IMR-90 (cell line): ENCODE results near the gene AIDA. TPM values are rescaled to one million over a fixed set of nuclear protein-coding genes. Genes with fewer than 3 reads are reported as not detected.

ENCODE experiments used
- ATAC-seq: fragments of 200-7000 bp; cut with Tn5 transposase; 2 replicates; pipeline ENCODE4 v1.9.1; 2020; ENCODE audit warnings: low read depth, mild to moderate bottlenecking, moderate library complexity
- BruUV-seq: library from RNA; stranded (reverse); fragments of 400-500 nt; replicated peaks from 2 replicates; lab custom pipeline; 2021; lab: Mats Ljungman, UMichigan
- CTCF ChIA-PET: fragments of 300-600 bp; formaldehyde crosslinking; extraction: SDS; loops from one replicate; lab custom pipeline; 2021; ENCODE audit warnings: antibody characterized with exemption; lab: Yijun Ruan, JAX
- POLR2A ChIA-PET: fragments of 300-600 bp; sonication (Branson Sonifier 250); formaldehyde crosslinking; loops from one replicate; lab custom pipeline; 2022; ENCODE audit warnings: antibody characterized with exemption; ENCODE audit not compliant: unreplicated experiment; lab: Charles Lee
- DNase-seq: peaks from one replicate; pipeline ENCODE4 v3.0.0; 2013
- H2AFZ ChIP-seq: replicated peaks from 2 replicates; pipeline ENCODE3; 2013; ENCODE audit warnings: low read length, mild to moderate bottlenecking; ENCODE audit not compliant: poor library complexity
- H2AK5ac ChIP-seq: 2 replicates; pipeline ENCODE4 v1.6.1; 2013; ENCODE audit warnings: low read depth, low read length, inconsistent platforms
- H2AK9ac ChIP-seq: replicated peaks from 2 replicates; pipeline ENCODE3; 2013; ENCODE audit warnings: mild to moderate bottlenecking, low read depth, low read length, moderate library complexity; ENCODE audit not compliant: poor library complexity
- H2BK120ac ChIP-seq: 2 replicates; pipeline ENCODE4 v1.6.1; 2013; ENCODE audit warnings: low read depth, low read length, inconsistent platforms
- H2BK15ac ChIP-seq: 3 replicates; pipeline ENCODE4 v1.6.1; 2013; ENCODE audit warnings: low read depth, low read length, inconsistent platforms
- H2BK20ac ChIP-seq: 2 replicates; pipeline ENCODE4 v1.6.1; 2013; ENCODE audit warnings: low read depth, mild to moderate bottlenecking, inconsistent platforms, low read length, moderate library complexity
- H2BK5ac ChIP-seq: 2 replicates; pipeline ENCODE4 v1.6.1; 2013; ENCODE audit warnings: mild to moderate bottlenecking, low read depth, low read length, inconsistent platforms; ENCODE audit not compliant: poor library complexity, severe bottlenecking
- H3K14ac ChIP-seq: replicated peaks from 2 replicates; pipeline ENCODE4 v1.6.1; 2013; ENCODE audit warnings: low read depth, low read length, inconsistent platforms
- H3K18ac ChIP-seq: 2 replicates; pipeline ENCODE4 v1.6.1; 2013; ENCODE audit warnings: low read depth, low read length, control low read depth
- H3K23ac ChIP-seq: 2 replicates; pipeline ENCODE4 v1.6.1; 2013; ENCODE audit warnings: low read depth, low read length, inconsistent platforms
- H3K27ac ChIP-seq: 2 replicates; pipeline ENCODE4 v1.5.1; 2013; ENCODE audit warnings: mild to moderate bottlenecking, control low read depth, low read length; ENCODE audit not compliant: insufficient read depth
- H3K27me3 ChIP-seq: 2 replicates; pipeline ENCODE4 v1.6.1; 2013; ENCODE audit warnings: low read length; ENCODE audit not compliant: control insufficient read depth, insufficient read depth
- H3K36me3 ChIP-seq: 2 replicates; pipeline ENCODE4 v1.6.1; 2013; ENCODE audit warnings: low read length, mixed read lengths; ENCODE audit not compliant: control insufficient read depth, insufficient read depth
- H3K4ac ChIP-seq: 2 replicates; pipeline ENCODE4 v1.6.1; 2013; ENCODE audit warnings: low read depth, low read length, inconsistent platforms
- H3K4me1 ChIP-seq: 2 replicates; pipeline ENCODE4 v1.6.1; 2013; ENCODE audit warnings: low read length, mixed read lengths; ENCODE audit not compliant: control insufficient read depth, insufficient read depth
- H3K4me2 ChIP-seq: 2 replicates; pipeline ENCODE4 v1.6.1; 2013; ENCODE audit warnings: low read depth, mild to moderate bottlenecking, control low read depth, low read length, moderate library complexity
- H3K4me3 ChIP-seq: 2 replicates; pipeline ENCODE4 v1.5.1; 2013; ENCODE audit warnings: low read depth, mild to moderate bottlenecking, control low read depth, low read length, moderate library complexity; ENCODE audit not compliant: insufficient read depth
- H3K56ac ChIP-seq: 2 replicates; pipeline ENCODE4 v1.6.1; 2013; ENCODE audit warnings: low read length, inconsistent platforms; ENCODE audit not compliant: insufficient read depth; ENCODE audit errors: extremely low read depth
- H3K79me1 ChIP-seq, 2 experiments: 2 replicates each; pipeline ENCODE4 v1.6.1; 2013; ENCODE audit warnings: low read length in 2 of 2, inconsistent platforms in 1 of 2, low read depth in 1 of 2
- H3K9ac ChIP-seq: 2 replicates; pipeline ENCODE4 v1.6.1; 2013; ENCODE audit warnings: low read depth, low read length, control low read depth
- H3K9me1 ChIP-seq: 2 replicates; pipeline ENCODE4 v1.6.1; 2013; ENCODE audit warnings: low read length, inconsistent platforms; ENCODE audit not compliant: insufficient read depth
- H3K9me3 ChIP-seq: 2 replicates; pipeline ENCODE4 v1.6.1; 2013; ENCODE audit warnings: low read length; ENCODE audit not compliant: control insufficient read depth, insufficient read depth
- H4K20me1 ChIP-seq: 2 replicates; pipeline ENCODE4 v1.6.1; 2013; ENCODE audit warnings: low read length, inconsistent platforms; ENCODE audit not compliant: insufficient read depth
- H4K5ac ChIP-seq: 2 replicates; pipeline ENCODE4 v1.6.1; 2013; ENCODE audit warnings: mild to moderate bottlenecking, low read depth, low read length, control low read depth
- H4K8ac ChIP-seq, 2 experiments: 2 replicates each; pipeline ENCODE4 v1.6.1; 2013; ENCODE audit warnings: low read depth in 2 of 2, low read length in 2 of 2, control low read depth in 1 of 2, inconsistent platforms in 1 of 2
- H4K91ac ChIP-seq: 2 replicates; pipeline ENCODE4 v1.6.1; 2013; ENCODE audit warnings: low read depth, low read length, inconsistent platforms; ENCODE audit not compliant: insufficient read depth
- BHLHE40 ChIP-seq: fragments of 150-350 bp; IDR thresholded peaks from 2 replicates; pipeline ENCODE4 v1.6.1; 2016; ENCODE audit warnings: mild to moderate bottlenecking, low read depth, low read length
- CEBPB ChIP-seq: IDR thresholded peaks from 2 replicates; pipeline ENCODE4 v1.6.1; 2012; ENCODE audit warnings: low read depth, low read length, improper control_type of control experiment
- CHD1 ChIP-seq: IDR thresholded peaks from 2 replicates; pipeline ENCODE4 v1.6.1; 2012; ENCODE audit warnings: low read depth, low read length, improper control_type of control experiment
- CTCF ChIP-seq: conservative IDR thresholded peaks from 2 replicates; pipeline ENCODE4 v1.5.1; 2012; ENCODE audit warnings: mild to moderate bottlenecking, low read depth, low read length, improper control_type of control experiment
- ELK1 ChIP-seq: fragments of 150-350 bp; IDR thresholded peaks from 2 replicates; pipeline ENCODE4 v1.6.1; 2016; ENCODE audit warnings: low read depth, mild to moderate bottlenecking, low read length, moderate library complexity, borderline replicate concordance
- FOS ChIP-seq: fragments of 150-350 bp; IDR thresholded peaks from 2 replicates; pipeline ENCODE4 v1.6.1; 2016; ENCODE audit warnings: low read depth, low read length
- MAFK ChIP-seq: IDR thresholded peaks from 2 replicates; pipeline ENCODE4 v1.6.1; 2012; ENCODE audit warnings: low read depth, low read length, improper control_type of control experiment
- MAZ ChIP-seq: IDR thresholded peaks from 2 replicates; pipeline ENCODE4 v1.6.1; 2012; ENCODE audit warnings: low read depth, mild to moderate bottlenecking, low read length, improper control_type of control experiment, moderate library complexity, borderline replicate concordance
- NFE2L2 ChIP-seq: fragments of 150-350 bp; IDR thresholded peaks from 2 replicates; pipeline ENCODE4 v1.6.1; 2016; ENCODE audit warnings: low read depth, mild to moderate bottlenecking, low read length
- RAD21 ChIP-seq: IDR thresholded peaks from 2 replicates; pipeline ENCODE4 v1.6.1; 2012; ENCODE audit warnings: low read length, improper control_type of control experiment
- RCOR1 ChIP-seq: IDR thresholded peaks from 2 replicates; pipeline ENCODE4 v1.6.1; 2012; ENCODE audit warnings: mild to moderate bottlenecking, low read length, improper control_type of control experiment; ENCODE audit not compliant: insufficient replicate concordance
- RFX5 ChIP-seq: IDR thresholded peaks from 2 replicates; pipeline ENCODE4 v1.8.0; 2012; ENCODE audit warnings: low read depth, mild to moderate bottlenecking, low read length, moderate library complexity
- SMC3 ChIP-seq: fragments of 150-350 bp; IDR thresholded peaks from 2 replicates; pipeline ENCODE4 v1.6.1; 2016; ENCODE audit warnings: low read depth, mild to moderate bottlenecking, antibody characterized with exemption, low read length, moderate library complexity
- WGBS, 2 experiments: methylation state at CpG; one replicate each; pipeline versions ENCODE4 v1.1.5 to v1.1.7; 2013; ENCODE audit warnings: missing lambda C conversion rate in 2 of 2; ENCODE audit not compliant: insufficient read length in 1 of 2; ENCODE audit errors: extremely low coverage in 2 of 2; 5-methylcytosine and 5-hydroxymethylcytosine counted together
- dilution Hi-C: fragments of 300-500 bp; cut with HindIII; formaldehyde crosslinking; loops from one replicate; pipeline ENCODE4 v1.14.3; 2018; ENCODE audit warnings: low sequenced_read_pairs; ENCODE audit not compliant: unreplicated experiment
- in situ Hi-C: fragments of 300-500 bp; cut with MboI; formaldehyde crosslinking; loops from 3 replicates; pipeline ENCODE4 v1.14.3; 2019; ENCODE audit warnings: low sequenced_read_pairs, inconsistent platforms, mixed read lengths
- intact Hi-C: fragments of 100-400 bp; cut with micrococcal nuclease; formaldehyde crosslinking; loops from 2 replicates; pipeline ENCODE4 v1.10.0; 2022
- polyA plus RNA-seq, 3 experiments: library from polyadenylated mRNA; depleted of rRNA; stranded (reverse); fragments of >200 nt; gene quantifications; 2 replicates each; pipeline ENCODE4 v1.2.3, GENCODE V29; 2012; ENCODE audit warnings: low replicate concordance in 1 of 3
- total RNA-seq: library from RNA; depleted of rRNA; stranded (reverse); fragments of >200 nt; gene quantifications from 2 replicates; pipeline ENCODE4 v1.2.3, GENCODE V29; 2012
- TF ChIP-seq, protein P1 (sequence below): fragments of 150-350 bp; IDR thresholded peaks from 2 replicates; pipeline ENCODE4 v1.6.1; 2017; ENCODE audit warnings: mild to moderate bottlenecking, antibody characterized with exemption, low read length, low read depth

Gene AIDA
- total and polyA plus RNA-seq, 2 of the 4 experiments (the other 2 are of a cell fraction): 47.9 to 48.6 TPM

- CTCF ChIA-PET: interaction anchor here (1.0 kb wide), 1 partner anchor 17 kb away, joined by 4 read pairs; the partner anchor contains the start of gene FAM177B
- no peak overlapping the region for H3K9ac ChIP-seq
- BruUV-seq: no TSS peak
- no peaks in the 10 kb centered on the region for H4K20me1 ChIP-seq
- POLR2A ChIA-PET: no interaction called here
- no peak overlapping the region for H3K18ac ChIP-seq
- no peak overlapping the region for H2BK20ac ChIP-seq
- 47% methylated on average over 5 of the region's 10 CpGs; no CpG with 5 or more reads in 1 of the 2 experiments for WGBS, 2 experiments
- no peaks in the 10 kb centered on the region for H3K4me1 ChIP-seq
- H4K5ac ChIP-seq: no peak overlapping the region
- H3K4me3 ChIP-seq: no peak overlapping the region
- H2AK9ac ChIP-seq: no peak overlapping the region
- no peaks in the 10 kb centered on the region for H3K79me1 ChIP-seq
- intact Hi-C loops: no loop called here
- H3K36me3 ChIP-seq: no peaks in the 10 kb centered on the region
- H2BK15ac ChIP-seq: no peak overlapping the region
- no peaks in the 10 kb centered on the region for H3K9me3 ChIP-seq
- no peak overlapping the region for H2AK5ac ChIP-seq
- H2AFZ ChIP-seq: no peak overlapping the region
- H3K27ac ChIP-seq: peak overlapping the region; percentile 16; the same call in 1 of the 2 replicates
- no peak overlapping the region for H3K23ac ChIP-seq
- H4K8ac ChIP-seq: no peak overlapping the region
- no peak overlapping the region for H2BK5ac ChIP-seq
- H2BK120ac ChIP-seq: no peak overlapping the region
- H3K4ac ChIP-seq: no peak overlapping the region
- no peak overlapping the region for H3K14ac ChIP-seq
- H3K9me1 ChIP-seq: no peaks in the 10 kb centered on the region; the same call in 1 of the 2 replicates
- H3K56ac ChIP-seq: no peak overlapping the region
- DNase-seq: peak; percentile 96
- dilution Hi-C loops: no loop called here
- peak overlapping the region; percentile 35; the same call in 1 of the 2 replicates for H3K4me2 ChIP-seq
- H4K91ac ChIP-seq: no peak overlapping the region
- in situ Hi-C loops: no loop called here
- ATAC-seq: peak; percentile 95
- H3K27me3 ChIP-seq: 0 out of 2 replicates have a peak, but pooled peaks cover 2% of the 10 kb centered on the region
- no peak for TF ChIP-seq MAFK
- TF ChIP-seq, protein P1, sequence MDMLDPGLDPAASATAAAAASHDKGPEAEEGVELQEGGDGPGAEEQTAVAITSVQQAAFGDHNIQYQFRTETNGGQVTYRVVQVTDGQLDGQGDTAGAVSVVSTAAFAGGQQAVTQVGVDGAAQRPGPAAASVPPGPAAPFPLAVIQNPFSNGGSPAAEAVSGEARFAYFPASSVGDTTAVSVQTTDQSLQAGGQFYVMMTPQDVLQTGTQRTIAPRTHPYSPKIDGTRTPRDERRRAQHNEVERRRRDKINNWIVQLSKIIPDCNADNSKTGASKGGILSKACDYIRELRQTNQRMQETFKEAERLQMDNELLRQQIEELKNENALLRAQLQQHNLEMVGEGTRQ: 0 out of 2 replicates have a peak, but pooled peaks have one; percentile 32
- peak; percentile 35; the same call in 1 of the 2 replicates for TF ChIP-seq NFE2L2
- peak; percentile 77 for TF ChIP-seq CEBPB
- peak; percentile 40; the same call in 1 of the 2 replicates for TF ChIP-seq RFX5
- TF ChIP-seq BHLHE40: peak; percentile 22; the same call in 1 of the 2 replicates
- no peak for TF ChIP-seq RAD21
- no peak for TF ChIP-seq CTCF
- TF ChIP-seq RCOR1: no peak
- no peak for TF ChIP-seq CHD1
- TF ChIP-seq MAZ: no peak
- TF ChIP-seq ELK1: no peak
- TF ChIP-seq FOS: peak; percentile 11; the same call in 1 of the 2 replicates
- no peak for TF ChIP-seq SMC3
Measured at GRCh38 chr1:222754366-222755139, 42.3 kb upstream of the AIDA start.
